ENCODE measurements around the gene SORCS3.

The SORCS3 gene

GRCh38 chr10:105197598-105198364, 556.7 kb downstream of the SORCS3 start:
- DNase-seq: no peak

DNA sequence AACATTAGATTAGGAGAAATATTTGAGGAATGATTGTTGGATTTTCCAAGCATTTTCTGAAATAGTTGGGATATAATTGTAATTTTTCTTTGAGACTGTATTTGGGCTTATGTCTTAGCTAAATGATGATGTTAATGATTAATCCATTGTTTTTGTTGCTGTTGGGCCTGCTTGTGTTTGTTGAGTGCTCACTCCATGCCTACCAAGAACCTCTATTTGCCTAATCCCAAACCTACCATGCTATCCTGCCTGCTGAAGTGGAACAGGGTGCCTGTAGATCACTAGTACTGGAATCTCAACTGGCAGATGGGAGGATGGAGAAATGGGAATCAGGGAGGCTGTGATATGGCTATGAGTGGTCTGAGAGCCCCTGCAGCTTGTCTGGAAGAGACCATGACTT, 565.5 kb downstream of the SORCS3 start:
- no peak for DNase-seq

DNA sequence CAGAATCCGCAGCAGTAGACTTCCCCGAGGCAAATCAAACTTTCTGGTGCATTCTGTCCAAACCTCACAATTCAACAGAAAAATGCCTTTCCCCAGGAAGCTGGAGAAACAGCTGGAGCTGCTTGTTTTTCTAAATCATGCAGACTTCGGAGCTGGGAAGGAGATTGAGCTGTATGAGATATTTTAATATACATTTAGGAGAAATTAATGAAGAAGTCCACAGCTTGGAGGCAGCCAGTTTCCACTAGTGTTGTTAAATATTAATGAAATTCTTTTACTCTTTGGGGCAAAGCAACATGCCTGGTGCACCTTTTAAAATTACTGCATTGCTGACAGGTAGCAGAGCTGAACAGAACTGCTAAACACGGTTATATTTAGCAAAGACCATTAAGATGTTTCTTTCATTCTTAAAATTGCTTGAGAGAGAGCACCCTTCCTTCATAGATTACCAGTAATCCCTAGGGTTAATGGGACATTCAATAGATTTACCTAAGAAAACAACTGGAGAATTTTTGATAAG, 566.4 kb downstream of the SORCS3 start:
- no peak for DNase-seq

DNA sequence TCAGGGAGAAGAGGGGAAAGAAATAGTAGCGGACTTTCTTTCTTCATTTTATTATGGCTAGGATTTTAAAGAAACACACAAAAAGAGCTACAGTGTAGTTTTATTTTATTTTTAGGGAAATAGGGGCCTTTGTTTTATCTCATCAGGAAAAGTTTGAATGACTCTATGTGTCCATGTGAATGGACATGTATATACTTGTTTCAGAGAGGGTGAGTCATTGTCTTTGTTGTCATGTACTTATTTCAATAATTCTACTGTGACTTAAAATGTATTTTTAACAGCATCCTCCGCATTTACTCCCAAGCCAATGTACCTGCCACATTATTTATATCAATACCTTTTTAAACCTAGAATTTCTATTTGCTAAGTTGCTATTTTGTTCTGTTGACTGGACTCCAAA, 569.5 kb downstream of the SORCS3 start:
- no peak for DNase-seq

DNA sequence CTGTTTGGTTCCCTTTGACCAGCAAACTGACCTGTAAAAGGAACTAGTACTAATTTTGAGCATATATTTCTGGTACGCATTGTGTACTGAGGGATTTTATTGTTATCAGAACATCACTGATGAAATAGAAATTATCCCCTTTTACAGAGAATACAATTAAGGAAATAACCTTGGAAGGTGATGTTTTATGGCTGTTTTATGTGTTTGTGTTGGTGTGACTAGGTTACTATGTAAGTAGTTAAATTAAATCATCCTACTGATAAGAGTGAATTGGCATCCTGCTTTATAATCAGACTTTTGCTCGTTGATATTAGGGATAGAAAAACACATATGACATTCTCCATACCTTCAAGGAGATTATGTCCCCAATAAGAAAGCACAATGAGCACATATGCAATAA, 596.6 kb downstream of the SORCS3 start:
- DNase-seq: no peak

GRCh38 chr10:105239311-105240219, 598.5 kb downstream of the SORCS3 start:
- no peak for DNase-seq

DNA sequence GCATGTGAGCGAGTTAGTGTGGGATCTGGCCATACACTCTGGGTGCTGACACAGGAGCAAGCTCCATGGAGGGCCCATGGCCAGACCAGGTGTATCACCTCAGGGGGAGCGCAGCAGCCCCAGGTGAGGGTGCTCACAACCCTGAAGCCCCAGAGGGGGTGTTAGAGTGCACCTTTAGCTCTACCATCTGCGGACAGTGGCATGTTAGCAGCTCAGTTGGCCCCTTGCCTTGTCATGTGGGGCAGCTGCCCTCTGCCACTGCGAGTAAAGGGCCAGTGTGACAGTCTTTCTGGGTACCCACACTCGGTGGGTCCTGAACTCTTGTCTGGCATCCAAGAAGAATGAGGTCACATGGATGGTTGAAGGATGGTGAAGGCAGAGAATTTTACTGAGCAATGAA, 600.2 kb downstream of the SORCS3 start:
- no peak for DNase-seq

- no peak for DNase-seq
Measured at GRCh38 chr10:105243381-105243780, 602.3 kb downstream of the SORCS3 start.

DNA sequence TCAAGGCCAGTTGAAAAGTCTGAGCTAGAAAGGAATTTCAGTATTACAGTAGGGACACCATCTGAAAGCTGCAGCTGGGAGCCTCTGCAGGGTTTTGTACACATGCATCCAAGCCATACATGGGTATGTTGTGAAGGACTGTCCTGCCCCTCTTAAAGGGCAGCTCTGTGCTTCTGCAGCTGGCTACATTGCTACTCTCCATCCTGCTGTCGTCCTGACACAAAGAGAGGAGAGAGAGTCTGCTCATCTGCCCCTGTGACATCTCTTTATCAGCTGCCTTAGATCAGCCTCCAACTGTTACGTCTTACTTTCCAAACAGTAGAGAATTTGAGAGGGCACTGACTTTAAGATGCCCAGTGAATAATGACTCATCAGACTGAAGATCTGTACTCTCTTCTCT, 602.7 kb downstream of the SORCS3 start:
- no peak for DNase-seq

DNA sequence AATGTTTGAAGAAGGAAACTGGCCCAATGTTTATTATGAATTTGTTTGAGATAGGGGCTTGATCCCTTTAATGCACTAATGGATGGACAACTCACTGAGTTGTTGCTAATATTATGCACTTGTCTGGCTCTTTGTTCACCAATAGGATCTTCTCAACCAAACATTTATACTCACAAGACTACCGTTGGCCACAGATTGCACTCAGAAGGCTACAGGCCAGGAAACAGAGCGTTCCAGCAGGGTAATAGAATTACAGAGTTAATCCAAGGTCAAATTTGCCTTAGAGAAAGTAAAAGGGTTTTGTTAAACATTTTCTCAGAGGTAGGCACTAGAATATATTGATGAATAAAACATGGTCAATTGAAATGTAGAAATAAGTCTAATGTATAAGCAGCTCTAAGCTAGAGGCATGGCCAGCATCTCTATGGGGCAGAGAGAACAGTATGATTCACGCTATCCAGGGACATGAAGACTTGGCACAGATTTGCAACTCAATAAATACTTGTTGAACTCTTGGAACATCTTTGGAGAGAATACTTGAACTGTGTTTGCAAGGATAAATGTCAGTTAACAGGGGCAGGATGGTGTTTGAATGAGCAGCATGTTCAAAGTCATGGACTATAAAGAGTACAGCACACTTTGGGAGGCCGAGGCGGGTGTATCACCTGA, 606.9 kb downstream of the SORCS3 start:
- no peak for DNase-seq

DNA sequence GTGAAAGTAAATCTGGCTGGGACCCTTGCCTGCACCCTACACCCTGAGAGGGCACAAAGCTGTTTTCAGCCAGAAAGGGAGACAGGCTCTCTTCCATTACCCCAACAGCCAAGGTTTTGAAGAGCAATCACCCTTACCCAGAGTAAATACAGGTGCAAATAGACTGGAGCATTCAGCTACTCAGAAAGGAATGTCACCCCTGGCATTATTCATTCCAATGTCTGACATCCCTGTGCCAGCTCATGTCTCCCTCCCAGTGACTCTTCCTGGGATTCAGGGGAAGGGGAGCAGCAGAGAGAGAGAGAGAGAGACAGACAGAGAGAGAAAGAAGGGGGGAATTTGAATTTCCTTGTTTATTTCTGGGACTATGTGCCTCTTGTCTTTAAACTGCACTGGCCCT, 611.8 kb downstream of the SORCS3 start:
- no peak for DNase-seq

DNA sequence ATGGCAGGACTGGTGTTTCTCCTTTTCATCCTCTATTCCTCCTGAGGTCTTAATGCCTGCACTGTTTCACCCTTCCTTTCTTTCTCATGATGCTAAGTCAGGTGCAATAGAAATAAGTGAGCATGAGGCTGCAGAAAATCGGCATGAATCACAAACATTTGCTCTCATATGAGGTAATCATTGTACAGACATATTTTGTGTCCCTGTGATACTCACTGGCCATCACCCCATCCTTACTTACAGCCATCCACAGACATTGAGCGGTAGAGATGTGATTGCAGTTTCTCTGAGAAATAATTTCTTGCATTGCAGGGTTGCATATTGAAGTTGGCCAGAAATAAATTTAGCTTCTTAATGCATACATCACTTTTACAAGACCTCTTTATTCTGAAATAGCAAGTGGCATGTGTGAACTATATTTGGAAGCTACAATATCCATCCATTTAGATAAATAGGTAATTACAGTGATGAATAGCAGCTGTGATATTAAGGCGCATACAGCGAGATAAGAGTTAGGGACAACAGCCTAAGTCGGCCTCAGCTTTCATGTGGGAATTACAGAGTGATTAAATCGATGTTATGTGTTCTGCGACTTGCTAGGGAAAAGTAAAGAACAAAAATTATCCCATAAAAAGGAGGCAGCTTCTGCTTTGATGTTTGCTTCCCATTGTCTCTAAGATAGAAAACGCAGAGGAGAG, 612.6 kb downstream of the SORCS3 start:
- no peak for DNase-seq

DNA sequence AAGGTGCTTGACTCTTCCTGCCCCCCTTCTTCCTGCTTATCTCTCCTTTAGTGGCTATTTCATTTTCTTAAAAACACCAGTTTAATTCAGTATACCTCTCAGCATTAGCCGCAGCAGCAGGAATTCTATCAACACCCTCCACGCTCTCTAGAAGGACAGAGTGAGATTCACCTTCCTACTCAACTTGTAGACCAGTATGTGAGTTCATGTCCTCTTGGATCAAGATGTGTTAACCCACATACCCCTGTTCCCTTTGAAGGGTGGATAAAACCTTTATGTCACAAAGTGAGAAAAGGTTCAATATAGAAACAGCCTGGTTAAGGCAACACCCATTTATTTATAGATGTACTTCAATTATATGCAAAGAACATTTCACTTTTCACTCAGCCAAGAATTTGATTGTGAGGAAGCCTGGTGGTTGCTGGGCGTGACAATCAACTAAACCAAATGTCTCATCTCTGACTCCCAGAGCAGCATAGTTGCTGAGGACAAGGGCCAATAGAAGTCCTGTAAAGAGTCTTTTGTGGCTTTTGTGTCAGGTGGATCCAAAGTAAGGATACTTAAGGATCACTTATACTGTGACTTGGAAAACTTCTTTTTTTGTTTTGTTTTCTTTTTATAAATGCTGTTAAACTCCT, 617.1 kb downstream of the SORCS3 start:
- no peak for DNase-seq

DNA sequence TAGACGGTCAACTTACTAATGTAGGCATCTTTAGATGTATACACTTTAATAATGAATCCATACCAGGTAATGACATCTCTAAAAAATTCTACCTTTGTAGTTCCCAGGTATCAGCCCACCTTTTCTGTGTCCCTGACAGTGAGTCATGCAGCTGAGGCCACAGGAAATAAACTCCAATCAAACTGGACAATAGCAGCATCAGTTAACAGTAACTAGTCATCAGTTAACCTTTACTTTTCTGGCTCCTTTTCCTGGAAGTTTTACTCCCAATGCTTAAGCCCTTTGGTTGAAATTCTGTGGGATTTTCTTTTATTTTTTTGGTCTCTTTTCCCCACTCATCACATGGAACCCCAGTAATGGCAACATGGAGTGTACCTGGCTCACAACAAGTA, 617.6 kb downstream of the SORCS3 start:
- no peak for DNase-seq

- DNase-seq: no peak
Measured at GRCh38 chr10:105259201-105259600, 618.1 kb downstream of the SORCS3 start.

GRCh38 chr10:105262666-105263065, 621.6 kb downstream of the SORCS3 start:
- no peak for DNase-seq

DNA sequence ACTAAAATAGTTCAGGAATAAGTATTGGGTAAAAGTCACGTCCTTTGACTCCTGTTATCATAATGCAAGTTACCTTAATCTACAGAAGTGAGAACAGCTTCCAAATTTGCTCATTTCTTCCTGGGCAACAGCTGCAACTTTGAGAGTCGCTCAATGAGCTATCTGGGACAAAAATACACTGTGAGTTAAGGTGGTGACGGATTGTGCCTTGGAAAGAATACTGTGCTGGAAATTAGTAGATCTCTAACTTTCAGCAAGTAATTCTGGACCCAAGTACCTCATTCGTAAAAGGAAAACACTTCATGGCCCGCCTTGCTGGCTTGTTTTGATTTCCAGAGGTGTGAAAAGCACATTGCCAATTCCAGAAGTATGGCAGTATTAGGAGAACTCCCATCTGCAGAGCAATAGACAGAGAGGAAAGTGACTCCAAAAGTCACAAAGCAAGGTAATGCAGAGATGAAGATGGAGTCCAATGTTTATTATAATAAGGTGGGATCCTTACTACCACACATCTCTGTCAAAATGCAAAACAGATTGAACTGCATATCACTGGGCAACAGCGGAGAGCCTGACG, 626.0 kb downstream of the SORCS3 start:
- no peak for DNase-seq

GRCh38 chr10:105268961-105269360, 627.9 kb downstream of the SORCS3 start:
- no peak for DNase-seq

DNA sequence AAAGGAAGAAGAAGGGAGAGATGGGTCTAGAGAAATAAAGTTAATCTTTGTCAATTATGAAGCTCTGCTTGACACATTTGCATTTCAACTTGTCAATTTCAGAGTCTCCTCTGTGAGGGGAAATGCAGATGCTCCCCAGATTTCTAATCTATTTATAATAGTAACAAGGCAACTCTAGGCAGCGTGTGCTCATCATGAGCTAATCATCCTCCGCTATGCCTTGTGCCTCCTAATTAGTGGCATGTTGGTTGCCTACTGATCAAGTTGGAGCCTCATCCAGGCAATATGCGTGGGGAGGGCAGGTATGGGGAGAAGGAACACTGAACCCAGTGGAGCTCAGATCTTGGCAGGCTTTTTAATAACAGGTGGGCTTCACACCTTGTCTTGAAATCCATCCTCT, 628.6 kb downstream of the SORCS3 start:
- no peak for DNase-seq

DNA sequence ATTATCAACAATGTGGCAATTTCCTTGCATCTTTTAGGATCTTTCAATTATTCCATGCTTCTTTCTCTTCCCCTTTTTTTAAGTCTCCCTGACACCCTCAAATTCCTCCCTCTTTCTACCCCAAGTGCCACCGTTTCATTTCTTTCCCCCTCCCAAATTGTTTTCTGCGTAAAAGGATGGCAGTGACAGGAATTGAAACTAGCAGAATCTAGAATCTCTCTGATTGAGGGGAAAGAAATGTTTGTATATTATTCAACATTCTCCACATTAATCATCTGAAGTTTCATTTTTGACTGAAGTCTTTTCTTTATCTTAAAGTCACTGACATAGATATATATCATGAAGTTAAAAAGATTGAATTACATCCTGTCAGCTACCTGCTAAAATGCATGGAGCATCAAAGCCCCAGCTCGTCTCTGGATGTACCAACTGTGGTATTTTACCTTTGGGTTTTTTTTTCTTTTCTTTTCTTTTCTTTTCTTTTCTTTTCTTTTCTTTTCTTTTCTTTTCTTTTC, 633.5 kb downstream of the SORCS3 start:
- DNase-seq: no peak

GRCh38 chr10:105278439-105278838, 637.3 kb downstream of the SORCS3 start:
- DNase-seq: no peak

- DNase-seq: no peak
Measured at GRCh38 chr10:105279101-105279500, 638.0 kb downstream of the SORCS3 start.
